HG03521 (cell line): ENCODE measurements around the gene CBX5.
"Not testable (repeated sequence)": the region's sequence is repeated elsewhere in the genome, so short reads cannot be mapped to it uniquely, and the experiment has no call there.

Experiments
- ATAC-seq: cut with Tn5 transposase; IDR thresholded peaks from one replicate; pipeline ENCODE4 v1.9.1; 2021; ENCODE audit warnings: mild to moderate bottlenecking, moderate library complexity; ENCODE audit not compliant: unreplicated experiment

Gene CBX5

GRCh38 chr12:54200412-54200811, 79.5 kb downstream of the CBX5 start:
- ATAC-seq, result no peak

DNA sequence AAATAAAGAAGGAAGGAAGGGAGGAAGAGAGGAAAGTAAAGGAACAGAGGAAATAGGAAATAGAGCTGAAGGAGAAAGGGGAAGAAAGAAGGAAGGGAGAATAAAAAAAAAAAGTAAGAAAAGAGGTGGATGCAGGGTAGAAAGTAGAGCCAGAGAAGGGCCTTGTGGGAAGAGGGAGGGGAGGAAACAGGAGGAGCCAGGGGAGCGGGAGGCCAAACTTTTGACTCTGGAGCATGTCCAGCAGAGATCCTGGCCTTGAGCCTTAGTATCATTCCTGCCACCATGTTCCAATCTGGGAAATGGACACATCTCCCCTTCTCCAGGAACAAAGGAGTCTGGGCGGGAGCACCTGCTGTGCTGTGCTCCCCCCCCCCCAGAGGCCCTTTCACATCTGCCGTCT, 80.0 kb downstream of the CBX5 start:
- no peak for ATAC-seq

DNA sequence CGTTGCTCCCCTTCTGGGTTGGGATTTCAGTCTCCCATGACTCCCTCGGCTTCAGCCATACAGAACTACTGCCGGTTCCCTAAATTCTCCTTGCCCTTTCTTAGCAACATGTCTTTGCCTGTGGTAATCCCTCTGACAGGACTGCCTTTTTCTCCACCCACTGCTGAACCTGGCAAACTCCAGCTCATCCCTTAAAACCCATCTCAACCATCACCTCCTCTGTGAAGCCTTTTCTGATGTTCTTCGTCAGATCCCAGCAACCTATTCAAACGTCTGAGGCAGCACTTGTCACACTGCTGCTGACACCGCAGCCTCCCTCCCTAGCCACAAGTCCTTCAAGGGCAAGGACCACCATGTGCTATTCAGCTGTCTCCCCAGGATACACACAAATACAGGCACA, 80.9 kb downstream of the CBX5 start:
- no peak for ATAC-seq

GRCh38 chr12:54197431-54197909, 82.5 kb downstream of the CBX5 start:
- ATAC-seq, result no peak

DNA sequence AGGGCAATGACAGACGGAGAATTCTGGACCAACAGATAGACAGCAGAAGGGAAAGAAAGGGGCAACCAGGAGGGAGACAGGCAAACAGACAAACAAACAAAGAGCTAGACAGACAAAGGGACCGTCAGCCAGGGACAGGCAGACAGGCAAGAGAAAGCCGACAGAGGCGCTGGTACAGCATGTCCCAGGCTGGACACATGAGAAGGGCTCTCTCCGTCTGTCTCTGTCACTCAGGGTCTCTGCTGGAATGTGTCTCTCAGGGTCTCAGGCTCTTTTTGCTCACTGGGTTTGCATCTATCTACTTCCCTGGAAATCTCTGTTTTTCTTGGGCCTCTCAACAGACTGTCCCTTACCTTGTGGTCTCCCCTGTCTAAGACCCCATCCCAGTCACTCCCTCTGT, 82.9 kb downstream of the CBX5 start:
- ATAC-seq, result no peak

DNA sequence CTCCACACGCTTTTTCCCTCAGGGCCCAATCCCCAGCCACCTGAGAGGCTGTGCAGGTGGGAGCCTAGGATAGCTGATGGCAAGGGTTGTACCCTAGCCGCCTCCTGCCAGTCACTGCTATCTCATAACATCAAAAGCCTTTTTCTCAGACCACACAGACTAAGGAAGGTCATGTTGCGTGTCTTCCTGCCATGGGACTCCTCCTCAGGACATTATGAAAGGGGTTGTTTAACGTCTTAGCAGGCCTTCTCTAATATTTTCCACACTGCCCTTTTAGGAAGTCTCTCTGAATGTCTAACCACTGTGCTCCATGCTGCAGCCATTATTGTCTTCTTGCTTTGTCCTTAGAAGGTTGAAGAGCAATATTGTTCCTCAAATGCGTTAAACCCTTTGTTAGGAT, 83.5 kb downstream of the CBX5 start:
- no peak for ATAC-seq

- no peak for ATAC-seq
Measured at GRCh38 chr12:54195737-54196347, 84.1 kb downstream of the CBX5 start.

DNA sequence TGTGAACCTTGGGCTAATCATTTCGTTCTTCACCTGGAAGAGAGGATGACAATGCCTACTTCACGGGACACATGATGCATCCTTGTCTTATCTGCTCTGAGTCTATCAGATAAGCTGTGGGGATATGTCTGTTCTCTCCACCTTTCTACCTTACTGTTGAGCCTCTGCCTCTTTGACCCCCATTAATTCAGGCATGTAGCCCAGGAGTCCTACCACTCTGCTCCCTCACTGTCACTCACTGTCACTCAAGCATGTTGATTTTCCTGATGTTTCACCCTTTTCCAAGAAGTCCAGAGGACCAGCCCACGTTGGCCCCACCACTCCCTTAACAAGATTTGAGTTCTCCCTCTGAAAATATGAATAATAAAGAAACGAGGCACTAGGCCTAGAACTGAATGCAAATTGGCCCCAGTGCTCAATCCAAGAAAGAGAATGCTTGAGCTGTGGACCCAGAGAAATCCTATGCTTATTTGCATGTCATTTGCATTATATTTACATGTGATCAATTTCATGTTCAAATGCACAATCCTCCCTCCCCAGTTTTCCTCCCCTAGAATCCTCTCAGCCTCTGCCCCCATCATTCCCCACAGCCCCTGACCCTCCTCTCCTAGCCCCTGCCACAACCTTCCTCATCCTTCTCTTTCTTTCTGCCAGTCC, 84.7 kb downstream of the CBX5 start:
- ATAC-seq, result no peak

DNA sequence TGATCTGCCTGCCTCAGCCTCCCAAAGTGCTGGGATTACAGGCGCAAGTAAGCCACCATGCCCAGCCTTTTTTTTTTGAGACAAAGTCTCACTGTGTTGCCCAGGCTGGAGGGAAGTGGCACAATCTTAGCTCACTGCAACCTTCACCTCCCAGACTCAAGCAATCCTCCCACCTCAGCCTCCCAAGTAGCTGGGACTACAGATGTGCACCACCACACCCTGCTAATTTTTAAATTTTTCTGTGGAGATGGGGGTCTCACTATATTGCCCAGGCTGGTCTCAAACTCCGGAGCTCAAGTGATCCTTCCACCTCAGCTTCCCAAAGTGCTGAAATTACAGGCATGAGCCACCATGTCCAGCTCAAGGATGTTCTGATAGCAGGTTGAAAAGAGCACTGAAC, 85.3 kb downstream of the CBX5 start:
- ATAC-seq, result not testable (repeated sequence)

- ATAC-seq, result no peak
Measured at GRCh38 chr12:54193434-54193833, 86.5 kb downstream of the CBX5 start.

DNA sequence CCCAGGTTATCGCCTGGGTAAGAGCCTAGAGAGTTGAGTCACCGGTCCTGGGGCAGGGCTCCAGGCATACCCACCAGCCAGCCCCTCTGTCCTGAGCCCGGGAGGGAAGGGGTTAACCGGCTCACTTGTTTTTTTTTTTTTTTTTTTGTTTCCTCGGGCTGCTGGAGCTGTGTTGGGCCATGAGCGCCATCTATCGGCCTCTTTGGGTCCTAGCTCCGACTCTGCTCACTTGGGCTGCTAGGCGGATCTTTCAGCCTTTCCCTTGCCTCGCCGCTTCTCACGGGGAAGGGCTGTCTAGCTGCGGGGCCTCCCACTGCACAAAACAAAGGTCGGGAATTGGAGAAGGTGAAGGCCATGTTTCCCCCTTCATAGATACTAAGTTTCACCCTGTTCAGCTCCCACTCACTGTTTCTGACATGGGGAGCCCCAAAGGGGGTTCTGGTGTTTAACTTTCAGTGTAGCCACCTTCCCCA, 88.3 kb downstream of the CBX5 start:
- peak; percentile 37 for ATAC-seq

GRCh38 chr12:54191126-54191525, 88.8 kb downstream of the CBX5 start:
- no peak for ATAC-seq

DNA sequence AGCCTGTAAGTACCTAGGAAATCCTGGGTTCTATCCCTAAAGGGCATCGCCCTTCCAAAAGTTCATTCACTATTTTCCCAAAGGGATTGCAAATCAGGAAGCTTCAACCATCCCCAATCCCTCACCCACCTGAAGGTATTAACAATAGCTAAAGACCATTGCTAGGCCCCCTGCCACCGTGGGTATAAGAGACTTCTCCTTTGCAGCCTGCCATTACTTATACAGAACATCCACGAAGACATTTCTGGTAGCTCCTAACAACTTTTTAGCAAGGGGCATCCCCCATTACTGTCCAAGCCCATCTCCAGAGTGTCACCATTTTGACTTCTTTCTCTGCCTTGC, 90.8 kb downstream of the CBX5 start:
- ATAC-seq, result no peak

DNA sequence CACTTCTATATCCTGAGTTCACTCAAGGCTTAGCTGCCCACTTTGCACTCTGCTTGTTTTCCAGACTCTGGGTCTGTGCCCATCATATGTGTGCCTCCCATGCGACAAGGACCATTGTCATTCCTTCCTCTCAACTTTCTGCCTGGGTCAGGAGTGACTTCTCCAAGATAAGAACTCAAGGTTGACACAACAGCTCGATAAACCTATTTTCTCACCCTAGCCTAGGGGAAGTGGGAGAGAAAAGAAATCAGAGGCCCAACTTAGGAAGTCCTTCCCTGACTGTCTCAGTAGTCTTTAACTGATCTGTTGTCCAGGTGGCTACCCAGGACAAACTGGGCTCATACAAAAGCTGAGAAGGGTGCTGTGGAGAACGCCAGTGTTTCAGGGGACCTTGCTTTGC, 92.8 kb downstream of the CBX5 start:
- no peak for ATAC-seq

- ATAC-seq, result no peak
Measured at GRCh38 chr12:54185919-54186318, 94.0 kb downstream of the CBX5 start.

DNA sequence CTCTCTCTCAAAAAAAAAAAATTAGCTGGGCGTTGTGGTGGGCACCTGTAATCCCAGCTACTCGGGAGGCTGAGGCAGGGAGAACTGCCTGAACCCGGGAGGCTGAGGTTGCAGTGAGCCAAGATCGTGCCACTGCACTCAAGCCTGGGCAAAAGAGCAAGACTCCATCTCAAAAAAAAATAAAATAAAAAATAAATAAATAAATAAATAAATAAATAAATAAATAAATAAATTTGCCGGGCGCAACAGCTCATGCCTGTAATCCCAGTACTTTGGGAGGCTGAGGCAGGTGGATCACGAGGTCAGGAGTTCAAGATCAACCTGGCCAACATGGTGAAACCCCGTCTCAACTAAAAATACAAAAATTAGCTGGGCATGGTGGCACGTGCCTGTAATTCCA, 94.6 kb downstream of the CBX5 start:
- not testable (repeated sequence) for ATAC-seq

DNA sequence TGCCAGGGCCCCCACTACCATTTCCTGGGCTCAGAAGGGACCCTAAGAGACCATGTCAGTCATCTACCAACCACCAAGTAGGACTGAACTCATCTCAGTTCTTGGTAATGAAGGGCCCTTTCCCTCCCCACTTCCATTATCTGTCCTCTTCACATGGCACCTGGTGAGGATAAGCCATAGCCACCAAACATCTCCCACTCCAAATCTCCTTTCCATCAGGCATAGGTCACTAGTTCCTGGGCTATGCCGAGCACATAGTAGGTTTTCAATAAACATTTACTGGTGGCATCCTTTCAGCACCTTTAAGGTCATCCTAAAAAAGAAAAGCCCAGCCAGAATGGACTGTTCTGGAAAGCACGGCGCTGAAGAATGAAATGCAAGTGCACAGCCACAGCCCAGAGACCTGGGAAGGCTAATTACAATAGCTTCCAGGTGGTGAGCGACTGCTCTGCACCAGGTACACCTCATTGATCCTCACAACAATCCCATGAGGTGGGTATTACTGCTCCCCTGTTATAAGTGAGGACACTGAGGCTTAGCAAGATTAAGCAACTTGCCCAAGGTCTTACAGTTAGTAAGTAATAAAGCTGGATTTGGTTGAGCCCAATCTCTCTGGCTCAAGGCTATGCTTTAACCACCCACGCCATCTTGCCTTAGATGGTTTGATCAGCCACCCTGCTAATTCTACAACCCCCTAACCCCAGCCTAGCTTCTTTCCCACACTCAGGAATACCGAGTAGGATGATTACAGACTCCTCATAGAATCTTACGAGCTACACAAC, 95.7 kb downstream of the CBX5 start:
- no peak for ATAC-seq

- ATAC-seq, result no peak
Measured at GRCh38 chr12:54182981-54183380, 96.9 kb downstream of the CBX5 start.

GRCh38 chr12:54182086-54182485, 97.8 kb downstream of the CBX5 start:
- ATAC-seq, result no peak
